ENCODE data around the gene ICOS. TPM values are rescaled to one million over a fixed set of nuclear protein-coding genes. Genes with fewer than 3 reads are reported as not detected.
"Not testable (repeated sequence)": the region's sequence is repeated elsewhere in the genome, so short reads cannot be mapped to it uniquely, and the experiment has no call there.

Gene ICOS
- total RNA-seq, 4 donors from 2014 or later: 0.75 to 3.2 (median 1.0) TPM; not detected in 1

GRCh38 chr2:203914546-203915182 lies 21.9 kb upstream of the ICOS start:
- no peak for TF ChIP-seq CTCF (IDR thresholded peaks at IDR 0.05)
- no peak for ATAC-seq (ENCODE audit: low FRiP score)

GRCh38 chr2:203915256-203915655 lies 21.3 kb upstream of the ICOS start:
- TF ChIP-seq CTCF (IDR thresholded peaks at IDR 0.05): no peak
- DNase-seq (ENCODE audit: low spot score) (no peak), ATAC-seq (ENCODE audit: low FRiP score) (no peak)

More at GRCh38 chr2:203914546-203915182, 21.9 kb upstream of the ICOS start:
- no peak for DNase-seq (ENCODE audit: low spot score)

DNA sequence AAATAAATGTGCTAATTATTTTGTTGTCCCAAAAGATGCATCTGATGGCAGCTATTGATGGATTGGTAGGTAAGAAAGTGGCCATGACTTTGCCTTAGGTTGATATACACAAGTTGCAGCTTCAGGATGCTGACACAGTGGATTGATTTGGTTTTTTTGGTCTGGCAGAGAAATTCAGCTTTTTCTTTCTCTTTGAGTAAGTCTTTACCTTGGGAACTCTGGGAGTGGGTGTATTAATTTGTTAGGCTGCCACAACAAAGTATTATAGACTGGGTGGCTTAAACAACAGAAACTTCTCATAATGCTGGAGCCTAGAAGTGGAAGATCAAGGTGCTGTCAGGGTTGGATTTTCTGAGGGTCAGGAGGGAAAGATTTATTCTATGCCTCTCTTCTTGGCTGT lies 19.8 kb upstream of the ICOS start:
- TF ChIP-seq CTCF (IDR thresholded peaks at IDR 0.05): no peak
- ATAC-seq (ENCODE audit: low FRiP score): no peak
- no peak for DNase-seq (ENCODE audit: low spot score)

DNA sequence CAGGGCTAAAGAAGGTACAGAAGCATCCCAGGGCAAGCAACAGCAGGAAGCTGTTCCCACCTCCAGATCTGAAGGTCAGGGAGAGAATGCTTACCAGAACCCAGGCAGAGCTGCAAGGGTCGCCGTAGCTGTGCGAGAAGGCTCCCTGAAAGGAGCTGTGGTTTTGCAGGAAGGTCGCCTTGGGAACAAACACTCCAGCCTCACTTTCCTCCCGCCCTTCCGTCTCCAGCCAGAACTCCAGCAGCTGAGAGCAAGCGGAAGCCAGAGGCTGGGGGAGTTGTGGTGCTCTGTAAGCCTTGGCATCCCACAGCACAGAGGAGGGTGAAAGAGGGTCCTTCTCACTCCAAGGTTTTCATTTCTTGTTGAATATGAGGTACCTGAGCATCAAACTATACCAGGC lies 18.3 kb upstream of the ICOS start:
- TF ChIP-seq CTCF (IDR thresholded peaks at IDR 0.05): no peak
- DNase-seq (ENCODE audit: low spot score): no peak
- no peak for ATAC-seq (ENCODE audit: low FRiP score)

DNA sequence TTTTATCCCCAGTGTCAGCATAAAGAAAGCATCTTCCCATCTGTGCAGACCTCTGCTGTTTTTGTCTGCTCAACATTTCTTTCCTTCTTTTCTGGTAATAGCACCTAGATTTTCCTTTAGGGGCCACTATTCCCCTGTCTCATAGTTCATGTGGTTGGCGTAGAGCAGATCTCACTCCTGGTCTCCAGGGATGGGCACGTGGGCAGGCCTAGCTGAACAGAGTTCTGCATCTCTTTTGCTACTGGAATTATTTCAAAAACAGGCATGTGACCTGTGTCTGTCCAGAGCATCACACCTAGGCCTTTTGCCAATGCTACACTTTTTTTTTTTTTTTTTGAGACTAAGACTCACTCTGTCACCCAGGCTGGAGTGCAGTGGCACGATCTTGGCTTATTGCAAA lies 17.7 kb upstream of the ICOS start:
- no peak for TF ChIP-seq CTCF (IDR thresholded peaks at IDR 0.05)
- no peak for ATAC-seq (ENCODE audit: low FRiP score)
- no peak for DNase-seq (ENCODE audit: low spot score)

DNA sequence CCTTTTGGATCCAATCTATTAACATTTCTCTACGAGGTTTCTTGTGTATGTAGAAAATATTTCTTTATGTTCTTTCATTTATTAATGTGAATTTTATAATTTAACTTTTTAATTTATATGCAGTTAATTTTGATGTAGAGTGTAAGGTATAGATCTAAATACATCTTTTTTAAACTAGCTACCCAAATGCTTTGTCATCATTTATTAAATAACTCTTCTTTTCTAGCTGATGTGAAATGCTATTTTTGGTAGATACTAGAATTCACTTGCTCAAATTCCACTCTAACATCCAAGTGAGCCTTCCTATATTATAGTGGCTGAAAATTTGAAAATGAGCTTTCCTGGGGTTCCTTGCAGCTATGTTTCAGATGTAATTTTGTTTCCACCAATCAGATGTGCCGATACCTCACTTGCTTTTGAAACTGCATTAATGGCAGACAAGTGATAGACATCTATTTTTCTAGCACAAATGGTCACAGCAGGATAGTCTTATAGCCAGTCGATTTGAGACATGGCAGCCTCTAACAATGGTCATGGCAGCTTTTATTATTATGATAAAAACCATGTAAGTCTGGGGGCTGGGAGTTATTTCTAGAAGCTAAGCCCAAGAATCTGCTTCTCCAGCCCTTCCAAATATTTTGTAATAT lies 10.9 kb upstream of the ICOS start:
- DNase-seq (ENCODE audit: low spot score) (no peak), ATAC-seq (ENCODE audit: low FRiP score) (no peak)
- TF ChIP-seq CTCF (IDR thresholded peaks at IDR 0.05): no peak

- no peak for TF ChIP-seq CTCF (IDR thresholded peaks at IDR 0.05)
- ATAC-seq (ENCODE audit: low FRiP score) (no peak), DNase-seq (ENCODE audit: low spot score) (no peak)
Measured at GRCh38 chr2:203928849-203929248, 7.7 kb upstream of the ICOS start.

- DNase-seq (ENCODE audit: low spot score); ATAC-seq (ENCODE audit: low FRiP score): not testable (repeated sequence)
Measured at GRCh38 chr2:203931262-203931661, 5.3 kb upstream of the ICOS start.

Measured in omental fat pad (tissue), 4 donors.